Hematopoietic multipotent progenitor cell treated with erythropoietin and hydrocortisone succinate and interleukin-3 and kit ligand, for 6 days (in vitro differentiated cells): ENCODE data around the gene SPACA4.

ENCODE experiments used
- DNase-seq: peaks from one replicate; pipeline ENCODE4 v3.0.0-alpha.2; 2015

SPACA4 gene

GRCh38 chr19:48598996-48599700 is 7.4 kb upstream of the SPACA4 start:
- no peak for DNase-seq

GRCh38 chr19:48600679-48601417 is 5.7 kb upstream of the SPACA4 start:
- no peak for DNase-seq

GRCh38 chr19:48603001-48603400 is 3.5 kb upstream of the SPACA4 start:
- DNase-seq, result no peak

- no peak for DNase-seq
These were observed 3.1 kb upstream of the SPACA4 start for GRCh38 chr19:48603449-48603848.

GRCh38 chr19:48603850-48604249 is 2.7 kb upstream of the SPACA4 start:
- no peak for DNase-seq

GRCh38 chr19:48607359-48607755 is 815 bp downstream of the SPACA4 start:
- DNase-seq, result no peak

- peak; percentile 84 for DNase-seq
These were observed 2.3 kb downstream of the SPACA4 start for GRCh38 chr19:48608798-48609263.

- DNase-seq, result no peak
These were observed 3.1 kb downstream of the SPACA4 start for GRCh38 chr19:48609571-48610108.

- DNase-seq, result no peak
These were observed 5.3 kb downstream of the SPACA4 start for GRCh38 chr19:48611872-48612271.

GRCh38 chr19:48613024-48613851 is 6.7 kb downstream of the SPACA4 start:
- no peak for DNase-seq

- peak; percentile 28 for DNase-seq
These were observed 7.4 kb downstream of the SPACA4 start for GRCh38 chr19:48613852-48614435.

- DNase-seq, result peak; percentile 37
These were observed 8.1 kb downstream of the SPACA4 start, which contains the start of gene FAM83E for GRCh38 chr19:48614436-48615230. TSS of gene FAM83E (minus strand) at chr19:48615076. CDS start at chr19:48613372, 1,704 bp downstream.

- DNase-seq, result peak; percentile 37
These were observed 8.9 kb downstream of the SPACA4 start for GRCh38 chr19:48615231-48616040.

- DNase-seq, result no peak
These were observed 9.5 kb downstream of the SPACA4 start for GRCh38 chr19:48616041-48616436.

- no peak for DNase-seq
These were observed 10.0 kb downstream of the SPACA4 start for GRCh38 chr19:48616491-48617056.

- DNase-seq, result no peak
These were observed 10.8 kb downstream of the SPACA4 start for GRCh38 chr19:48617146-48617937.

GRCh38 chr19:48618278-48618915 is 11.9 kb downstream of the SPACA4 start:
- DNase-seq, result peak; percentile 38

GRCh38 chr19:48618916-48619691 is 12.6 kb downstream of the SPACA4 start, which contains the start of the genes RPL18 and SPHK2:
TSS of gene RPL18 (minus strand) at chr19:48619178. CDS start at chr19:48619143, 35 bp downstream.
TSS of gene SPHK2 (plus strand) at chr19:48619506. CDS start at chr19:48620515, 1,009 bp downstream.
- DNase-seq, result peak; percentile 99
